SK-N-DZ (cell line): ENCODE data around the gene CAMK2D.

Experiments
- DNase-seq: peaks from one replicate; pipeline ENCODE4 v3.0.0-alpha.2; 2015; ENCODE audit warnings: low spot score

Gene CAMK2D

GRCh38 chr4:113478032-113478431 is 283.5 kb downstream of the CAMK2D start:
- DNase-seq, result no peak

- no peak for DNase-seq
Measured at GRCh38 chr4:113476800-113477199, 284.7 kb downstream of the CAMK2D start.

- DNase-seq, result no peak
Measured at GRCh38 chr4:113474017-113474416, 287.5 kb downstream of the CAMK2D start.

- DNase-seq, result no peak
Measured at GRCh38 chr4:113472864-113473263, 288.7 kb downstream of the CAMK2D start.

- DNase-seq, result no peak
Measured at GRCh38 chr4:113471146-113471860, 290.2 kb downstream of the CAMK2D start.

GRCh38 chr4:113469926-113470325 is 291.6 kb downstream of the CAMK2D start:
- no peak for DNase-seq

GRCh38 chr4:113469023-113469390 is 292.5 kb downstream of the CAMK2D start:
- DNase-seq, result no peak

GRCh38 chr4:113468165-113469022 is 293.1 kb downstream of the CAMK2D start:
- no peak for DNase-seq

GRCh38 chr4:113467581-113467980 is 294.0 kb downstream of the CAMK2D start:
- no peak for DNase-seq

- no peak for DNase-seq
Measured at GRCh38 chr4:113462286-113462685, 299.3 kb downstream of the CAMK2D start.

- no peak for DNase-seq
Measured at GRCh38 chr4:113461281-113461680, 300.3 kb downstream of the CAMK2D start.

- no peak for DNase-seq
Measured at GRCh38 chr4:113457886-113458285, 303.7 kb downstream of the CAMK2D start.

GRCh38 chr4:113457121-113457520 is 304.4 kb downstream of the CAMK2D start:
- DNase-seq, result no peak

- DNase-seq, result peak; percentile 22
Measured at GRCh38 chr4:113455061-113455460, 306.5 kb downstream of the CAMK2D start.

- no peak for DNase-seq
Measured at GRCh38 chr4:113452868-113453620, 308.5 kb downstream of the CAMK2D start.

- DNase-seq, result no peak
Measured at GRCh38 chr4:113452152-113452551, 309.4 kb downstream of the CAMK2D start.

GRCh38 chr4:113450295-113451080 is 311.1 kb downstream of the CAMK2D start:
- no peak for DNase-seq

- DNase-seq, result no peak
Measured at GRCh38 chr4:113449410-113449974, 312.0 kb downstream of the CAMK2D start.

GRCh38 chr4:113447769-113448168 is 313.8 kb downstream of the CAMK2D start:
- DNase-seq, result no peak

GRCh38 chr4:113447061-113447460 is 314.5 kb downstream of the CAMK2D start:
- DNase-seq, result no peak

GRCh38 chr4:113446019-113446418 is 315.5 kb downstream of the CAMK2D start:
- DNase-seq, result no peak
